DMS79 (cell line): ENCODE results near the gene MCCC2.
"Not testable (repeated sequence)": the region's sequence is repeated elsewhere in the genome, so short reads cannot be mapped to it uniquely, and the experiment has no call there.

Experiments
- DNase-seq: peaks from one replicate; lab custom pipeline; 2025; lab: John Stamatoyannopoulos, UW

MCCC2 gene

GRCh38 chr5:71586941-71587765, at the start of gene MCCC2:
Gene MCCC2, plus strand, starts transcription at chr5:71587340. Its CDS starts 86 bp downstream, at chr5:71587426.
- DNase-seq = peak; percentile 74

GRCh38 chr5:71537687-71538086, 49.5 kb upstream of the MCCC2 start:
- no peak for DNase-seq

- DNase-seq = not testable (repeated sequence)
These were observed 36.3 kb upstream of the MCCC2 start for GRCh38 chr5:71550885-71551284.

GRCh38 chr5:71551582-71551981, 35.6 kb upstream of the MCCC2 start:
- not testable (repeated sequence) for DNase-seq

GRCh38 chr5:71552026-71552749, 35.0 kb upstream of the MCCC2 start:
- DNase-seq = not testable (repeated sequence)

- no peak for DNase-seq
These were observed 24.0 kb upstream of the MCCC2 start for GRCh38 chr5:71563161-71563560.

GRCh38 chr5:71564895-71565294, 22.2 kb upstream of the MCCC2 start:
- no peak for DNase-seq

- DNase-seq = no peak
These were observed 17.2 kb upstream of the MCCC2 start for GRCh38 chr5:71569748-71570509.

- DNase-seq = not testable (repeated sequence)
These were observed 15.3 kb upstream of the MCCC2 start for GRCh38 chr5:71571811-71572210.

- no peak for DNase-seq
These were observed 13.5 kb upstream of the MCCC2 start for GRCh38 chr5:71573591-71573990.

GRCh38 chr5:71575588-71575987, 11.6 kb upstream of the MCCC2 start:
- not testable (repeated sequence) for DNase-seq

GRCh38 chr5:71576241-71576640, 10.9 kb upstream of the MCCC2 start:
- DNase-seq = no peak

- DNase-seq = not testable (repeated sequence)
These were observed 9.3 kb upstream of the MCCC2 start for GRCh38 chr5:71577839-71578238.

- DNase-seq = no peak
These were observed 4.1 kb upstream of the MCCC2 start for GRCh38 chr5:71582945-71583584.

- no peak for DNase-seq
These were observed 844 bp upstream of the MCCC2 start for GRCh38 chr5:71586052-71586940.

GRCh38 chr5:71587766-71588532, 809 bp downstream of the MCCC2 start:
- DNase-seq = no peak

- DNase-seq = no peak
These were observed 1.4 kb downstream of the MCCC2 start for GRCh38 chr5:71588533-71588885.

GRCh38 chr5:71589903-71590302, 2.8 kb downstream of the MCCC2 start:
- DNase-seq = no peak

GRCh38 chr5:71591100-71591499, 4.0 kb downstream of the MCCC2 start:
- DNase-seq = no peak

- DNase-seq = no peak
These were observed 9.0 kb downstream of the MCCC2 start for GRCh38 chr5:71596169-71596568.
